Neural cell (in vitro differentiated cells): Measurements from ENCODE around the gene ADD1. TPM values are rescaled to one million over a fixed set of nuclear protein-coding genes. Genes with fewer than 3 reads are reported as not detected.

Source experiments
- H2AFZ ChIP-seq: fragments of 200-600, 300-800 bp; sonication (generic), shearing (Covaris generic); 2 replicates; pipeline ENCODE4 v1.6.0; 2014; ENCODE audit warnings: low read depth, mild to moderate bottlenecking, antibody characterized with exemption, low read length, moderate library complexity
- H3F3A ChIP-seq: fragments of 200-600 bp; shearing (Covaris generic); 2 replicates; pipeline ENCODE4 v1.6.1; 2016; ENCODE audit warnings: mild to moderate bottlenecking, moderate library complexity, mixed read lengths, antibody characterized with exemption, low read length; ENCODE audit not compliant: insufficient read depth, poor library complexity, severe bottlenecking
- H3K27ac ChIP-seq: fragments of 200-600, 300-800 bp; sonication (generic), shearing (Covaris generic); 2 replicates; pipeline ENCODE4 v1.5.1; 2014; ENCODE audit warnings: mild to moderate bottlenecking, low read length, moderate library complexity
- H3K27me3 ChIP-seq: fragments of 300-800, 200-600 bp; sonication (generic), shearing (Covaris generic); 2 replicates; pipeline ENCODE4 v1.6.0; 2014; ENCODE audit warnings: mild to moderate bottlenecking, low read depth, low read length, moderate library complexity; ENCODE audit not compliant: insufficient read depth
- H3K36me3 ChIP-seq: fragments of 300-800, 200-600 bp; sonication (generic), shearing (Covaris generic); 2 replicates; pipeline ENCODE4 v1.5.1; 2014; ENCODE audit warnings: mild to moderate bottlenecking, antibody characterized with exemption, low read length, moderate library complexity; ENCODE audit not compliant: insufficient read depth
- H3K4me2 ChIP-seq: fragments of 300-800, 200-600 bp; sonication (generic), shearing (Covaris generic); 2 replicates; pipeline ENCODE4 v1.6.0; 2014; ENCODE audit warnings: mild to moderate bottlenecking, low read length
- H3K4me3 ChIP-seq: fragments of 300-800, 200-600 bp; sonication (generic), shearing (Covaris generic); 2 replicates; pipeline ENCODE4 v1.5.1; 2014; ENCODE audit warnings: mild to moderate bottlenecking, low read length, moderate library complexity
- H3K79me2 ChIP-seq: fragments of 200-600 bp; shearing (Covaris generic); replicated peaks from 2 replicates; pipeline ENCODE4 v1.6.0; 2014; ENCODE audit warnings: mild to moderate bottlenecking, low read length, moderate library complexity; ENCODE audit not compliant: insufficient read depth
- H3K9ac ChIP-seq: fragments of 300-800, 200-600 bp; sonication (generic), shearing (Covaris generic); 2 replicates; pipeline ENCODE4 v1.6.1; 2016; ENCODE audit warnings: mild to moderate bottlenecking, low read length, mixed read lengths
- H3K9me2 ChIP-seq: fragments of 200-600 bp; shearing (Covaris generic); 2 replicates; pipeline ENCODE4 v1.6.1; 2016; ENCODE audit warnings: mild to moderate bottlenecking, low read length, mixed read lengths; ENCODE audit not compliant: insufficient read depth
- H3K9me3 ChIP-seq: fragments of 200-600, 300-800 bp; sonication (generic), shearing (Covaris generic); 2 replicates; pipeline ENCODE4 v1.6.1; 2016; ENCODE audit warnings: mild to moderate bottlenecking, mixed run types, low read length, moderate library complexity, mixed read lengths
- H4K20me1 ChIP-seq: fragments of 200-600 bp; shearing (Covaris generic); 2 replicates; pipeline ENCODE4 v1.6.1; 2016; ENCODE audit warnings: mild to moderate bottlenecking, mixed run types; ENCODE audit not compliant: insufficient read depth
- EP300 ChIP-seq: fragments of 450-650 bp; conservative IDR thresholded peaks from 2 replicates; pipeline ENCODE4 v1.6.1; 2014; ENCODE audit warnings: antibody characterized with exemption, mild to moderate bottlenecking, moderate library complexity; ENCODE audit not compliant: poor library complexity, severe bottlenecking
- EZH2 ChIP-seq: fragments of 200-600, 300-800 bp; shearing (Covaris generic), sonication (generic); IDR thresholded peaks from 2 replicates; pipeline ENCODE4 v1.6.1; 2014; ENCODE audit warnings: antibody characterized with exemption, low read length, borderline replicate concordance, mild to moderate bottlenecking; ENCODE audit not compliant: insufficient read depth, poor library complexity, severe bottlenecking
- MXI1 ChIP-seq: fragments of 450-650 bp; conservative IDR thresholded peaks from 2 replicates; pipeline ENCODE4 v1.6.1; 2014; ENCODE audit warnings: antibody characterized with exemption, mild to moderate bottlenecking; ENCODE audit not compliant: poor library complexity, severe bottlenecking
- POLR2AphosphoS5 ChIP-seq: IDR thresholded peaks from 2 replicates; pipeline ENCODE4 v1.6.1; 2012
- RAD21 ChIP-seq: fragments of 450-650 bp; conservative IDR thresholded peaks from 2 replicates; pipeline ENCODE4 v1.6.1; 2014; ENCODE audit warnings: antibody characterized with exemption, mild to moderate bottlenecking, moderate library complexity
- SMC3 ChIP-seq: fragments of 450-650 bp; conservative IDR thresholded peaks from 2 replicates; pipeline ENCODE4 v1.6.1; 2014; ENCODE audit warnings: antibody characterized with exemption, mild to moderate bottlenecking, moderate library complexity; ENCODE audit not compliant: poor library complexity
- TAF1 ChIP-seq: IDR thresholded peaks from 2 replicates; pipeline ENCODE4 v1.6.1; 2012; ENCODE audit warnings: low read depth
- polyA plus RNA-seq: library from polyadenylated mRNA; depleted of rRNA; stranded (reverse); fragments of >200 nt; gene quantifications from 2 replicates; pipeline ENCODE4 v1.2.3, GENCODE V29; 2014
- TF ChIP-seq, protein P1 (sequence below): IDR thresholded peaks from 2 replicates; pipeline ENCODE4 v1.6.1; 2012; ENCODE audit warnings: borderline replicate concordance
- TF ChIP-seq, protein P2 (sequence below): fragments of 450-650 bp; IDR thresholded peaks from 2 replicates; pipeline ENCODE4 v1.5.1; 2014; ENCODE audit warnings: antibody characterized with exemption, mild to moderate bottlenecking, moderate library complexity; ENCODE audit not compliant: poor library complexity, severe bottlenecking

ADD1 gene
- polyA plus RNA-seq, 1 donor from 2014 or later = 190 TPM

DNA sequence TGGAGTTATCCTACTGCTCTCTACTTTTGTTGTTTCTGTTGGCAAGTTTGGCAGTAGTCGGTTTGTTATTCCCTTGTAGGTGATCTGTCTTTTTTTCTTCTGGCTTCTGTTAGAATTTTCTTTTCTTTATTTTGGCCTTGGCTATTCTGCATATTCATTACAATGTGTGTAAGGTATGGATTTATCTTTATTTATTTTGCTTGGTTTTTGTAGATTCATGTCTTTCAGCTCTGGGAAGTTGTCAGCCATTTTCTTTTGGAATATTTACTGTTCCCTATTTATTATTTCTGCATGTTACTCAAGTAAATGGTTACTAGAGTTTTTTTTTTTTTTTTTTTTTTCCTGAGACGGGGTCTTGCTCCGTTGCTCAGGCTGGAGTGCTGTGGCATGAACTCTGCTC lies 12.6 kb downstream of the ADD1 start:
- H3K79me2 ChIP-seq = peaks cover 83% of the 10 kb centered on the region
- peaks cover 8% of the 10 kb centered on the region for H4K20me1 ChIP-seq
- H3K4me3 ChIP-seq = no peak overlapping the region
- no peaks in the 10 kb centered on the region for H3F3A ChIP-seq
- H3K27ac ChIP-seq = no peak overlapping the region
- H3K9me2 ChIP-seq = no peaks in the 10 kb centered on the region
- TF ChIP-seq EP300 (no peak), TAF1 (no peak), RAD21 (no peak), EZH2 (no peak), SMC3 (no peak), POLR2AphosphoS5 (no peak), MXI1 (no peak)
- TF ChIP-seq, protein P1, sequence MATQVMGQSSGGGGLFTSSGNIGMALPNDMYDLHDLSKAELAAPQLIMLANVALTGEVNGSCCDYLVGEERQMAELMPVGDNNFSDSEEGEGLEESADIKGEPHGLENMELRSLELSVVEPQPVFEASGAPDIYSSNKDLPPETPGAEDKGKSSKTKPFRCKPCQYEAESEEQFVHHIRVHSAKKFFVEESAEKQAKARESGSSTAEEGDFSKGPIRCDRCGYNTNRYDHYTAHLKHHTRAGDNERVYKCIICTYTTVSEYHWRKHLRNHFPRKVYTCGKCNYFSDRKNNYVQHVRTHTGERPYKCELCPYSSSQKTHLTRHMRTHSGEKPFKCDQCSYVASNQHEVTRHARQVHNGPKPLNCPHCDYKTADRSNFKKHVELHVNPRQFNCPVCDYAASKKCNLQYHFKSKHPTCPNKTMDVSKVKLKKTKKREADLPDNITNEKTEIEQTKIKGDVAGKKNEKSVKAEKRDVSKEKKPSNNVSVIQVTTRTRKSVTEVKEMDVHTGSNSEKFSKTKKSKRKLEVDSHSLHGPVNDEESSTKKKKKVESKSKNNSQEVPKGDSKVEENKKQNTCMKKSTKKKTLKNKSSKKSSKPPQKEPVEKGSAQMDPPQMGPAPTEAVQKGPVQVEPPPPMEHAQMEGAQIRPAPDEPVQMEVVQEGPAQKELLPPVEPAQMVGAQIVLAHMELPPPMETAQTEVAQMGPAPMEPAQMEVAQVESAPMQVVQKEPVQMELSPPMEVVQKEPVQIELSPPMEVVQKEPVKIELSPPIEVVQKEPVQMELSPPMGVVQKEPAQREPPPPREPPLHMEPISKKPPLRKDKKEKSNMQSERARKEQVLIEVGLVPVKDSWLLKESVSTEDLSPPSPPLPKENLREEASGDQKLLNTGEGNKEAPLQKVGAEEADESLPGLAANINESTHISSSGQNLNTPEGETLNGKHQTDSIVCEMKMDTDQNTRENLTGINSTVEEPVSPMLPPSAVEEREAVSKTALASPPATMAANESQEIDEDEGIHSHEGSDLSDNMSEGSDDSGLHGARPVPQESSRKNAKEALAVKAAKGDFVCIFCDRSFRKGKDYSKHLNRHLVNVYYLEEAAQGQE = no peak
- TF ChIP-seq, protein P2, sequence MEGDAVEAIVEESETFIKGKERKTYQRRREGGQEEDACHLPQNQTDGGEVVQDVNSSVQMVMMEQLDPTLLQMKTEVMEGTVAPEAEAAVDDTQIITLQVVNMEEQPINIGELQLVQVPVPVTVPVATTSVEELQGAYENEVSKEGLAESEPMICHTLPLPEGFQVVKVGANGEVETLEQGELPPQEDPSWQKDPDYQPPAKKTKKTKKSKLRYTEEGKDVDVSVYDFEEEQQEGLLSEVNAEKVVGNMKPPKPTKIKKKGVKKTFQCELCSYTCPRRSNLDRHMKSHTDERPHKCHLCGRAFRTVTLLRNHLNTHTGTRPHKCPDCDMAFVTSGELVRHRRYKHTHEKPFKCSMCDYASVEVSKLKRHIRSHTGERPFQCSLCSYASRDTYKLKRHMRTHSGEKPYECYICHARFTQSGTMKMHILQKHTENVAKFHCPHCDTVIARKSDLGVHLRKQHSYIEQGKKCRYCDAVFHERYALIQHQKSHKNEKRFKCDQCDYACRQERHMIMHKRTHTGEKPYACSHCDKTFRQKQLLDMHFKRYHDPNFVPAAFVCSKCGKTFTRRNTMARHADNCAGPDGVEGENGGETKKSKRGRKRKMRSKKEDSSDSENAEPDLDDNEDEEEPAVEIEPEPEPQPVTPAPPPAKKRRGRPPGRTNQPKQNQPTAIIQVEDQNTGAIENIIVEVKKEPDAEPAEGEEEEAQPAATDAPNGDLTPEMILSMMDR = no peak
- no peaks in the 10 kb centered on the region for H3K36me3 ChIP-seq
- no peaks in the 10 kb centered on the region for H3K27me3 ChIP-seq
- H3K9me3 ChIP-seq = no peaks in the 10 kb centered on the region
- H2AFZ ChIP-seq = no peak overlapping the region
- H3K9ac ChIP-seq = no peak overlapping the region
- no peak overlapping the region for H3K4me2 ChIP-seq

DNA sequence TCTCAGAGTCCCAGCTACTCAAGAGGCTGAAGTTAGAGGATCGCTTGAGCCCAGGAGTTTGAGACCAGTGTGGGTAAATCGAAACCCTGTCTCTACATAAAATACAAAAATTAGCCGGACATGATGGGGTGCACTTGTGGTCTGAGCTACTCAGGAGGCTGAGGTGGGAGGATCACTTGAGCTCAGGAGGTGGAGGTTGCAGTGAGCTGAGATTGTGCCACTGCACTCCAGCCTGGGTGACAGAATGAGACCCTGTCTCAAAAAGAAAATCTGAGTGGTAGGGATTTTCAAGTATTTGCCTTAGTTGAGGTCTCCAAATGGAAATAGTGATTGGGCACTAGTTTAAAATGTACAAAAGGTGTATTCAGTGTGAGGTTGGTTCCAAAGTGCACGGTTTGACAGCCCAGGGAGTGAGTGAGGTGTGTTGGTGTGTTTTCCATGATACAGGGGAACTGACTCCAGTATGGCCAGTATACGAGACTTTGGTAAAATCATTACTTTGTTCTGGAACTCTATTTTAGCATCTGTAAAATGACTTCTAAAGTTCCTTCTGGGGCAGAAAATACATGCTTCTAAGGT lies 13.8 kb downstream of the ADD1 start:
- H4K20me1 ChIP-seq = peaks cover 6% of the 10 kb centered on the region

More for the DNA sequence above, 13.8 kb downstream of the ADD1 start:
- no peaks in the 10 kb centered on the region for H3F3A ChIP-seq
- H3K9ac ChIP-seq = no peak overlapping the region
- no peak overlapping the region for H3K4me2 ChIP-seq
- no peaks in the 10 kb centered on the region for H3K27me3 ChIP-seq
- TF ChIP-seq, protein P1 = no peak
- no peak for TF ChIP-seq EP300
- TF ChIP-seq, protein P2 = no peak
- no peak for TF ChIP-seq SMC3
- no peak for TF ChIP-seq MXI1
- no peak for TF ChIP-seq RAD21
- no peak for TF ChIP-seq EZH2
- no peak for TF ChIP-seq TAF1
- TF ChIP-seq POLR2AphosphoS5 = no peak
- H3K36me3 ChIP-seq = no peaks in the 10 kb centered on the region
- no peaks in the 10 kb centered on the region for H3K9me2 ChIP-seq
- H3K27ac ChIP-seq = no peak overlapping the region
- no peak overlapping the region for H2AFZ ChIP-seq
- H3K9me3 ChIP-seq = no peaks in the 10 kb centered on the region
- H3K4me3 ChIP-seq = no peak overlapping the region
- peaks cover 93% of the 10 kb centered on the region for H3K79me2 ChIP-seq
